Activated naive CD8-positive, alpha-beta T cell treated with anti-CD3 and anti-CD28 coated beads for 36 hours (primary cell): ENCODE measurements around the gene POU3F2. TPM values are rescaled to one million over a fixed set of nuclear protein-coding genes. Genes with fewer than 3 reads are reported as not detected.

Experiments
- DNase-seq: peaks from one replicate; pipeline ENCODE4 v3.0.0; 2021
- H3K27ac Mint-ChIP-seq: one replicate; pipeline ENCODE4 v1.8.0; 2022; ENCODE audit warnings: mild to moderate bottlenecking, moderate library complexity, mixed read lengths
- H3K27me3 Mint-ChIP-seq: one replicate; pipeline ENCODE4 v1.8.0; 2022; ENCODE audit warnings: mild to moderate bottlenecking, mixed read lengths
- H3K36me3 Mint-ChIP-seq: one replicate; pipeline ENCODE4 v1.8.0; 2021; ENCODE audit warnings: mild to moderate bottlenecking, mixed read lengths
- H3K4me1 Mint-ChIP-seq: one replicate; pipeline ENCODE4 v1.8.0; 2021; ENCODE audit warnings: mixed read lengths
- H3K4me3 Mint-ChIP-seq: one replicate; pipeline ENCODE4 v1.8.0; 2022; ENCODE audit warnings: mild to moderate bottlenecking, moderate library complexity, mixed read lengths
- H3K9me3 Mint-ChIP-seq: one replicate; pipeline ENCODE4 v1.8.0; 2022; ENCODE audit warnings: mixed read lengths
- total RNA-seq, 2 experiments: library from RNA; stranded (reverse); gene quantifications; one replicate each; pipeline ENCODE4 v1.2.3, GENCODE V29; 2021

POU3F2 gene
- total RNA-seq, 2 experiments from 2014 or later, result not detected

GRCh38 chr6:98836025-98836961 lies 1.9 kb downstream of the POU3F2 start:
- DNase-seq, result no peak
- H3K36me3 Mint-ChIP-seq, result peaks cover 2% of the 10 kb centered on the region
- no peak overlapping the region for H3K4me3 Mint-ChIP-seq
- H3K9me3 Mint-ChIP-seq, result no peaks in the 10 kb centered on the region
- H3K27ac Mint-ChIP-seq, result no peak overlapping the region
- H3K4me1 Mint-ChIP-seq, result peaks cover 25% of the 10 kb centered on the region
- H3K27me3 Mint-ChIP-seq, result peaks cover 90% of the 10 kb centered on the region

- peaks cover 90% of the 10 kb centered on the region for H3K27me3 Mint-ChIP-seq
- peaks cover 2% of the 10 kb centered on the region for H3K36me3 Mint-ChIP-seq
- no peak overlapping the region for H3K4me3 Mint-ChIP-seq
- no peak for DNase-seq
- peaks cover 19% of the 10 kb centered on the region for H3K4me1 Mint-ChIP-seq
- H3K27ac Mint-ChIP-seq, result no peak overlapping the region
- H3K9me3 Mint-ChIP-seq, result no peaks in the 10 kb centered on the region
These were observed 2.9 kb downstream of the POU3F2 start for GRCh38 chr6:98836962-98837944.

- Mint-ChIP-seq H3K27ac (no peak overlapping the region), H3K27me3 (peaks cover 90% of the 10 kb centered on the region), H3K4me1 (peaks cover 14% of the 10 kb centered on the region), H3K36me3 (peaks cover 2% of the 10 kb centered on the region), H3K4me3 (no peak overlapping the region), H3K9me3 (no peaks in the 10 kb centered on the region)
- no peak for DNase-seq
These were observed 3.7 kb downstream of the POU3F2 start for GRCh38 chr6:98838032-98838431.

GRCh38 chr6:98838975-98839374 lies 4.6 kb downstream of the POU3F2 start:
- H3K36me3 Mint-ChIP-seq, result peaks cover 2% of the 10 kb centered on the region
- peaks cover 9% of the 10 kb centered on the region for H3K4me1 Mint-ChIP-seq

GRCh38 chr6:98839781-98840361 lies 5.5 kb downstream of the POU3F2 start:
- peaks cover 2% of the 10 kb centered on the region for H3K36me3 Mint-ChIP-seq

More at GRCh38 chr6:98838975-98839374, 4.6 kb downstream of the POU3F2 start:
- peaks cover 90% of the 10 kb centered on the region for H3K27me3 Mint-ChIP-seq
- no peak for DNase-seq
- no peak overlapping the region for H3K27ac Mint-ChIP-seq
- H3K4me3 Mint-ChIP-seq, result no peak overlapping the region
- H3K9me3 Mint-ChIP-seq, result no peaks in the 10 kb centered on the region

GRCh38 chr6:98840385-98840784 lies 6.0 kb downstream of the POU3F2 start:
- no peak for DNase-seq
- no peaks in the 10 kb centered on the region for H3K9me3 Mint-ChIP-seq
- H3K4me3 Mint-ChIP-seq, result no peak overlapping the region
- peaks cover 95% of the 10 kb centered on the region for H3K27me3 Mint-ChIP-seq
- peaks cover 15% of the 10 kb centered on the region for H3K4me1 Mint-ChIP-seq
- peaks cover 2% of the 10 kb centered on the region for H3K36me3 Mint-ChIP-seq
- H3K27ac Mint-ChIP-seq, result no peak overlapping the region

More at GRCh38 chr6:98839781-98840361, 5.5 kb downstream of the POU3F2 start:
- no peak for DNase-seq
- Mint-ChIP-seq H3K9me3 (no peaks in the 10 kb centered on the region), H3K4me1 (peaks cover 14% of the 10 kb centered on the region), H3K27me3 (peaks cover 91% of the 10 kb centered on the region), H3K27ac (no peak overlapping the region), H3K4me3 (no peak overlapping the region)

GRCh38 chr6:98840996-98841513 lies 6.7 kb downstream of the POU3F2 start:
- Mint-ChIP-seq H3K36me3 (no peaks in the 10 kb centered on the region), H3K9me3 (no peaks in the 10 kb centered on the region)

GRCh38 chr6:98841621-98842341 lies 7.4 kb downstream of the POU3F2 start:
- Mint-ChIP-seq H3K36me3 (no peaks in the 10 kb centered on the region), H3K4me3 (no peak overlapping the region), H3K27me3 (peaks cover 95% of the 10 kb centered on the region), H3K4me1 (peaks cover 18% of the 10 kb centered on the region), H3K9me3 (no peaks in the 10 kb centered on the region), H3K27ac (no peak overlapping the region)
- no peak for DNase-seq

More at GRCh38 chr6:98840996-98841513, 6.7 kb downstream of the POU3F2 start:
- H3K27me3 Mint-ChIP-seq, result peaks cover 95% of the 10 kb centered on the region
- no peak overlapping the region for H3K4me3 Mint-ChIP-seq
- no peak overlapping the region for H3K27ac Mint-ChIP-seq
- H3K4me1 Mint-ChIP-seq, result peaks cover 18% of the 10 kb centered on the region
- no peak for DNase-seq

- Mint-ChIP-seq H3K27ac (no peak overlapping the region), H3K27me3 (peaks cover 95% of the 10 kb centered on the region), H3K36me3 (no peaks in the 10 kb centered on the region), H3K4me3 (no peak overlapping the region), H3K4me1 (peaks cover 20% of the 10 kb centered on the region), H3K9me3 (no peaks in the 10 kb centered on the region)
- no peak for DNase-seq
These were observed 8.2 kb downstream of the POU3F2 start for GRCh38 chr6:98842342-98843180.

GRCh38 chr6:98843271-98844243 lies 9.2 kb downstream of the POU3F2 start:
- DNase-seq, result no peak
- H3K27me3 Mint-ChIP-seq, result peaks cover 90% of the 10 kb centered on the region
- H3K27ac Mint-ChIP-seq, result no peak overlapping the region
- H3K36me3 Mint-ChIP-seq, result no peaks in the 10 kb centered on the region
- H3K4me1 Mint-ChIP-seq, result peaks cover 22% of the 10 kb centered on the region
- no peak overlapping the region for H3K4me3 Mint-ChIP-seq
- no peaks in the 10 kb centered on the region for H3K9me3 Mint-ChIP-seq

- Mint-ChIP-seq H3K9me3 (no peaks in the 10 kb centered on the region), H3K27me3 (peaks cover 90% of the 10 kb centered on the region), H3K36me3 (no peaks in the 10 kb centered on the region), H3K4me3 (no peak overlapping the region), H3K27ac (no peak overlapping the region), H3K4me1 (peaks cover 22% of the 10 kb centered on the region)
- DNase-seq, result no peak
These were observed 10.2 kb downstream of the POU3F2 start for GRCh38 chr6:98844244-98845210.
